ENCODE results near the gene PFKL. TPM values are rescaled to one million over a fixed set of nuclear protein-coding genes. Genes with fewer than 3 reads are reported as not detected.

PFKL gene
- total and polyA plus RNA-seq, 2 donors (not counting 1 experiment from before 2014, with no cell fraction given), result 54.8 to 125 TPM

DNA sequence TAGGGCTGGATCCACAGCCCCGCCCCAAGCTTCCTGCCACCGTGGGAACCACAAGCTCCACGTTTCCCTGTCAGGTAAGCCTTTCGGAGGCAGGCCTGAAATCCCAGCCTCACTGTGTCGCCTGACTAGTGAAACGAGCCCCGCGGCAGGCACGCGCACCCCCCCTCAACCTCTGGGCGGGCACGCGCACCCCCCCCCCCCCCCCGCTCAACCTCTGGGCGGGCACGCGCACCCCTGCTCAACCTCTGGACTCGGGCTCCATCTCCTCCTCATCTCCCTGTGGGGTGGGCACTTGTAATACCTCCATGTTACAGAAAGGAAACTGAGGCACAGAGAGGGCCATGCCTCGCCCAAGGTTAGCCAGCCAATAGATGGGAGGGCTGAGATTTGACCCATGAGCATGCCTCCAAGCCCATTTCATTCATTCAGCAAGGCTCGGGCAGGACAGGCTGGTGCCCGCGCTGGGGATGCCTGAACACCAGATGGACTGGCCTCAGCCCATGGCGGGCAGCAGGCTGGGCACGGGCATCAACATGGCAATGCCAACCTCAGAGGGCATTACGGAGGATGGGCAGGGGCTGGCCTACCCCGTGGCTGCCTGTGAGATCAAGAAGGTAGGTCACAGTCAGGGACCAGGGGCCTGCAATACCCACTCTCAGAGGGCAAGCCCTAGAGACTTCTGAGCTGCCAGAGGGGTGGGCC, 34.6 kb downstream of the PFKL start:
- Histone ChIP-seq H3K79me2 (ENCODE audit: control insufficient read depth, insufficient read depth, low read length) (no peaks in the 10 kb centered on the region), H3K4me2 (ENCODE audit: extremely low read depth, insufficient read depth, low read length) (no peak overlapping the region), H3K36me3 (ENCODE audit: control insufficient read depth, insufficient read depth, low read length) (peaks cover 2% of the 10 kb centered on the region), H3K27me3 (ENCODE audit: control insufficient read depth, insufficient read depth, low read length) (no peaks in the 10 kb centered on the region), H3K4me1 (ENCODE audit: control insufficient read depth, extremely low read depth, insufficient read depth, low read length) (peaks cover 5% of the 10 kb centered on the region), H4K20me1 (ENCODE audit: control insufficient read depth, extremely low read depth, insufficient read depth, low read length) (no peaks in the 10 kb centered on the region), H2AFZ (ENCODE audit: low read length) (no peak overlapping the region), H3K9ac (ENCODE audit: insufficient read depth, low read length) (no peak overlapping the region), H3K27ac (ENCODE audit: insufficient read depth, low read length) (no peak overlapping the region), H3K9me3 (ENCODE audit: control insufficient read depth, insufficient read depth, low read depth, low read length) (no peaks in the 10 kb centered on the region), H3K4me3 (replicated peaks in 1 of 4; ENCODE audit: control extremely low read depth in 1 of 4, insufficient read depth in 1 of 4, low read depth in 3 of 4, low read length in 4 of 4) (no peak overlapping the region)
- no peak for TF ChIP-seq CTCF (conservative IDR thresholded peaks at IDR 0.05 in 1 of 2, IDR thresholded peaks at IDR 0.05 in 1 of 2; ENCODE audit: low read depth in 1 of 2, low read length in 2 of 2)
- TF ChIP-seq EZH2 (IDR thresholded peaks at IDR 0.05; ENCODE audit: low read length, missing control alignments), result no peak
- no peak for DNase-seq (ENCODE audit: low read depth in 2 of 2)

DNA sequence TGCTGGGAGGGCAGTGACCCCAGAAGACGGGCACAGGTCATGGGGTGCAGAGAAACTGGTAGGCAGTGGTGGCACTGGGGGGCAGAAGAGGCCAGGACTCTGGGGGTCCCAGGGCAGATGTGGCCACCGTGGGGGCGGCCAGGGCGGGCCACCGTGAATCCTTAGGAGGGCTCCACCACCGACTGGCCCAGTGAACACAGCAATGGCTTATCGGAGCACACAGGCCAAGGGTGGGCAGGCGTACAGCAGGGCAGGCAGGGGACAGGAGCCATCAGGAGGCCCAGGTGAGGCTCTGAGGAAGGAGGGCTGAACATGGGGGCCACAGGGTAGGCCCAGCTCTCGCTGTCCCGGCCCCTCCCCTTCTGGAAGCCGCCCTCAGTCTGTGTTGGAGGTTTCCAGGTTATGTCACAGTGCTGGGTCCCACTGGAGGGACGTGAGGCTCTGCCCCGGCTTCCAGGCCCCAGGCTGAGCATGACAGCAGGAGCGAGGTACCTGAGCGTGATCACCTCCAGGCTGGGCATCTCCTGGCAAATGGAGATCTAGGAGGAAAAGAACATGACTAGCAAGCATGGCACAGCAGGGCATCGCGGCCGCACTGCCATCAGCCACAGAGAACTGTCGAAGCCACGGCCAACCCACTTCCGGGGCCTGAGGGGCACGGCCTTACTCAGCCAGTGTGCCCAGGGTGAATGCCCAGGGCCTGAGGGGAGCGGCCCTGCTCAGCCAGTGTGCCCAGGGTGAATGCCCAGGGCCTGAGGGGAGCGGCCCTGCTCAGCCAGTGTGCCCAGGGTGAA, 35.6 kb downstream of the PFKL start:
- Histone ChIP-seq H3K4me1 (ENCODE audit: control insufficient read depth, extremely low read depth, insufficient read depth, low read length) (peaks cover 9% of the 10 kb centered on the region), H3K9me3 (ENCODE audit: control insufficient read depth, insufficient read depth, low read depth, low read length) (no peaks in the 10 kb centered on the region), H3K4me3 (replicated peaks in 1 of 4; ENCODE audit: control extremely low read depth in 1 of 4, insufficient read depth in 1 of 4, low read depth in 3 of 4, low read length in 4 of 4) (no peak overlapping the region), H4K20me1 (ENCODE audit: control insufficient read depth, extremely low read depth, insufficient read depth, low read length) (no peaks in the 10 kb centered on the region), H2AFZ (ENCODE audit: low read length) (no peak overlapping the region), H3K9ac (ENCODE audit: insufficient read depth, low read length) (no peak overlapping the region), H3K27ac (ENCODE audit: insufficient read depth, low read length) (no peak overlapping the region), H3K36me3 (ENCODE audit: control insufficient read depth, insufficient read depth, low read length) (peaks cover 2% of the 10 kb centered on the region), H3K4me2 (ENCODE audit: extremely low read depth, insufficient read depth, low read length) (no peak overlapping the region), H3K79me2 (ENCODE audit: control insufficient read depth, insufficient read depth, low read length) (no peaks in the 10 kb centered on the region), H3K27me3 (ENCODE audit: control insufficient read depth, insufficient read depth, low read length) (no peaks in the 10 kb centered on the region)
- DNase-seq (ENCODE audit: low read depth in 2 of 2), result no peak
- TF ChIP-seq CTCF (conservative IDR thresholded peaks at IDR 0.05 in 1 of 2, IDR thresholded peaks at IDR 0.05 in 1 of 2; ENCODE audit: low read depth in 1 of 2, low read length in 2 of 2) (no peak), EZH2 (IDR thresholded peaks at IDR 0.05; ENCODE audit: low read length, missing control alignments) (no peak)

- Histone ChIP-seq H3K4me1 (ENCODE audit: control insufficient read depth, extremely low read depth, insufficient read depth, low read length) (peaks cover 9% of the 10 kb centered on the region), H3K27ac (ENCODE audit: insufficient read depth, low read length) (no peak overlapping the region), H3K27me3 (ENCODE audit: control insufficient read depth, insufficient read depth, low read length) (no peaks in the 10 kb centered on the region), H3K79me2 (ENCODE audit: control insufficient read depth, insufficient read depth, low read length) (no peaks in the 10 kb centered on the region), H2AFZ (ENCODE audit: low read length) (no peak overlapping the region), H3K9ac (ENCODE audit: insufficient read depth, low read length) (no peak overlapping the region), H4K20me1 (ENCODE audit: control insufficient read depth, extremely low read depth, insufficient read depth, low read length) (no peaks in the 10 kb centered on the region), H3K4me3 (replicated peaks in 1 of 4; ENCODE audit: control extremely low read depth in 1 of 4, insufficient read depth in 1 of 4, low read depth in 3 of 4, low read length in 4 of 4) (no peak overlapping the region), H3K36me3 (ENCODE audit: control insufficient read depth, insufficient read depth, low read length) (peaks cover 2% of the 10 kb centered on the region), H3K9me3 (ENCODE audit: control insufficient read depth, insufficient read depth, low read depth, low read length) (no peaks in the 10 kb centered on the region), H3K4me2 (ENCODE audit: extremely low read depth, insufficient read depth, low read length) (no peak overlapping the region)
- peak in 1 of 2 donors; percentile 33 for DNase-seq (ENCODE audit: low read depth in 2 of 2)
- no peak for TF ChIP-seq EZH2 (IDR thresholded peaks at IDR 0.05; ENCODE audit: low read length, missing control alignments)
- no peak for TF ChIP-seq CTCF (conservative IDR thresholded peaks at IDR 0.05 in 1 of 2, IDR thresholded peaks at IDR 0.05 in 1 of 2; ENCODE audit: low read depth in 1 of 2, low read length in 2 of 2)
These were observed 37.6 kb downstream of the PFKL start for GRCh38 chr21:44337449-44337848.
